ENCODE results near the gene VDAC1. TPM values are rescaled to one million over a fixed set of nuclear protein-coding genes. Genes with fewer than 3 reads are reported as not detected.

Gene VDAC1, protein sequence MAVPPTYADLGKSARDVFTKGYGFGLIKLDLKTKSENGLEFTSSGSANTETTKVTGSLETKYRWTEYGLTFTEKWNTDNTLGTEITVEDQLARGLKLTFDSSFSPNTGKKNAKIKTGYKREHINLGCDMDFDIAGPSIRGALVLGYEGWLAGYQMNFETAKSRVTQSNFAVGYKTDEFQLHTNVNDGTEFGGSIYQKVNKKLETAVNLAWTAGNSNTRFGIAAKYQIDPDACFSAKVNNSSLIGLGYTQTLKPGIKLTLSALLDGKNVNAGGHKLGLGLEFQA
- 100 to 1,000 TPM; 409 to 422 TPM for total RNA-seq
- polyA plus RNA-seq = 92.8 TPM

DNA sequence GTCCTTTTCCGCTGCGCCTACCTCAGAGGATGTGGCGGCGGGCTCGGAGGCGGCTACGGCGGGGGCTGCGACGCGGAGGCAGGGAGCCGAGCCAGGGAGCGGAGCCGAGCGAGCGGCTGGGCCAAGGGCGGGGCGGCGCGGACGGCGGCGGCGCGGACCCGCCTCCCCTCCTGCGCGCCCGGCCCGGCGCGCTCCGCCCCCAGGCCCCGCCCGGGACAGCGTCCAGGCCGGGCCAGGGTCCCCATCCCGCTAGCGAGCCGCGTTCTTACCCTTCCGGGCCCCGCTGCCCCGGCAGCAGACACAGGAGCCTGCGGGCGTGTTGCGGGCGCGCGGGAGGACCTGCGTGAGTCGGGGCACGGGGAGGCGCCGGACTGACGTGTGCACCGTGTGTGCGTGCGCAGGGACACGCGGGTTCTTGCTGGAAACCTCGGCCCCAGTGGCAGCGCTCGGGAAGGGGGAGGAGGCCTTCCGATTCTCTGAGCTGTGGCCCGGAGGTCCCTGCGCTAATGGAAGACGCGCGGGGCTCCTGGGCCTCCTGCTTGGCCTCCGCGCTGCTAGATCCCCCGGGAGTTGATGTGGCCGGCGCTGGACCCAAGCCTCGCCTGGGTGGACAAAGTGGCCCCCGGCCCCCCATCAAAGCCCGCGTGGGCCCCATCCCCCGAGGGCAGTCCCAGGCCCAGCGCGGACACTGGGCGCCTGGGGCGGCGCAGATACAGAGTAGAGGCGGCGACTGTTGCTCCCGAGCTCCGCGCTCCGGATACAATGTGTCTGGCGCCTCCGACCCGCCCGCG is at the start of gene VDAC1:
Gene VDAC1 (minus strand): TSS at position 350 of the 791 bp plus-strand sequence. CDS start 11,963 bp downstream, outside the sequence.
- Histone ChIP-seq H3K4me1 (ENCODE audit: insufficient read depth, low read length) (peaks cover 39% of the 10 kb centered on the region), H3K36me3 (ENCODE audit: insufficient read depth, low read length) (peaks cover 5% of the 10 kb centered on the region), H3K9me3 (ENCODE audit: low read length) (no peaks in the 10 kb centered on the region), H3K27ac (ENCODE audit: low read depth, low read length) (peak within 1 kb of the TSS; percentile 94), H3K4me3 (ENCODE audit: low read length) (peak within 1 kb of the TSS; percentile 66), H3K27me3 (ENCODE audit: insufficient read depth, low read length, poor library complexity, severe bottlenecking) (no peaks in the 10 kb centered on the region)
- H3K9me3 Mint-ChIP-seq = no peaks in the 10 kb centered on the region
- H3K4me1 Mint-ChIP-seq = peaks cover 35 to 51% (median 47%) of the 10 kb centered on the region in 3 donors
- ChIA-PET POLR2A (interaction anchor here (0.7 to 2.8 kb wide), 10 partner anchors 11 to 900 kb away, joined by 3 to 15 read pairs (median 3); partner anchors contain the start of genes CAMLG, PCBD2, PPP2CA and SKP1), CTCF (interaction anchor here (2.0 kb wide), 1 partner anchor 35 kb away, joined by 12 read pairs; no protein-coding TSS in a partner anchor)
- peak; percentile 81 to 93 (median 90) for DNase-seq
- peak within 1 kb of the TSS; percentile 89 to 98 (median 94) for H3K4me3 Mint-ChIP-seq
- peak within 1 kb of the TSS; percentile 94 to 99 (median 98) for H3K27ac Mint-ChIP-seq
- H3K36me3 Mint-ChIP-seq = peaks cover 0 to 16% (median 1%) of the 10 kb centered on the region in 3 donors
- no peaks in the 10 kb centered on the region for H3K27me3 Mint-ChIP-seq

- no peaks in the 10 kb centered on the region for H3K36me3 ChIP-seq (ENCODE audit: insufficient read depth, low read length)
- Mint-ChIP-seq H3K36me3 (no peaks in the 10 kb centered on the region), H3K4me1 (peaks cover 16 to 41% (median 16%) of the 10 kb centered on the region in 3 donors), H3K27me3 (no peaks in the 10 kb centered on the region), H3K4me3 (peak overlapping the region in 4 of 7 donors; percentile 24 to 76 (median 46)), H3K9me3 (no peaks in the 10 kb centered on the region), H3K27ac (peak overlapping the region in 7 of 8 donors; percentile 1 to 87 (median 76))
- H3K4me1 ChIP-seq (ENCODE audit: insufficient read depth, low read length) = peaks cover 42% of the 10 kb centered on the region
- CTCF ChIA-PET = interaction anchor here (0.6 to 6.4 kb wide), 7 partner anchors 10 to 252 kb away, joined by 3 to 36 read pairs (median 4); no protein-coding TSS in a partner anchor
- H3K9me3 ChIP-seq (ENCODE audit: low read length) = no peaks in the 10 kb centered on the region
- H3K4me3 ChIP-seq (ENCODE audit: low read length) = peak overlapping the region; percentile 28
- peak in 1 of 5 donors; percentile 35 for DNase-seq
- no peaks in the 10 kb centered on the region for H3K27me3 ChIP-seq (ENCODE audit: insufficient read depth, low read length, poor library complexity, severe bottlenecking)
- POLR2A ChIA-PET = no interaction called here
- H3K27ac ChIP-seq (ENCODE audit: low read depth, low read length) = no peak overlapping the region
Measured at GRCh38 chr5:134053840-134054338, 49.1 kb upstream of the VDAC1 start.

- H3K4me3 ChIP-seq (ENCODE audit: low read length) = peak overlapping the region; percentile 28
- no peaks in the 10 kb centered on the region for H3K36me3 Mint-ChIP-seq
- H3K27me3 Mint-ChIP-seq = no peaks in the 10 kb centered on the region
- no peaks in the 10 kb centered on the region for H3K36me3 ChIP-seq (ENCODE audit: insufficient read depth, low read length)
- no peak overlapping the region for H3K27ac ChIP-seq (ENCODE audit: low read depth, low read length)
- H3K4me1 Mint-ChIP-seq = peaks cover 16 to 41% (median 16%) of the 10 kb centered on the region in 3 donors
- ChIA-PET CTCF (interaction anchor here (0.6 to 6.4 kb wide), 6 partner anchors 9 to 253 kb away, joined by 3 to 36 read pairs (median 4); no protein-coding TSS in a partner anchor), POLR2A (no interaction called here)
- peak overlapping the region in 4 of 7 donors; percentile 12 to 76 (median 44) for H3K4me3 Mint-ChIP-seq
- no peaks in the 10 kb centered on the region for H3K9me3 Mint-ChIP-seq
- H3K27ac Mint-ChIP-seq = peak overlapping the region in 5 of 8 donors; percentile 63 to 91 (median 81)
- peak in 1 of 5 donors; percentile 21 for DNase-seq
- peaks cover 42% of the 10 kb centered on the region for H3K4me1 ChIP-seq (ENCODE audit: insufficient read depth, low read length)
- H3K27me3 ChIP-seq (ENCODE audit: insufficient read depth, low read length, poor library complexity, severe bottlenecking) = no peaks in the 10 kb centered on the region
- no peaks in the 10 kb centered on the region for H3K9me3 ChIP-seq (ENCODE audit: low read length)
Measured at GRCh38 chr5:134053314-134053839, 48.6 kb upstream of the VDAC1 start.

GRCh38 chr5:134051305-134051704 is 46.5 kb upstream of the VDAC1 start:
- POLR2A ChIA-PET = interaction anchor here (0.7 to 1.0 kb wide), 3 partner anchors 29 to 51 kb away, joined by 3 to 5 read pairs (median 4); no protein-coding TSS in a partner anchor
- no peaks in the 10 kb centered on the region for H3K9me3 ChIP-seq (ENCODE audit: low read length)
- no peaks in the 10 kb centered on the region for H3K27me3 ChIP-seq (ENCODE audit: insufficient read depth, low read length, poor library complexity, severe bottlenecking)
- no peak overlapping the region for H3K4me3 ChIP-seq (ENCODE audit: low read length)
- H3K36me3 ChIP-seq (ENCODE audit: insufficient read depth, low read length) = no peaks in the 10 kb centered on the region
- Mint-ChIP-seq H3K4me1 (peaks cover 16 to 49% (median 16%) of the 10 kb centered on the region in 3 donors), H3K9me3 (no peaks in the 10 kb centered on the region), H3K4me3 (no peak overlapping the region), H3K27me3 (no peaks in the 10 kb centered on the region), H3K36me3 (no peaks in the 10 kb centered on the region), H3K27ac (peak overlapping the region in 1 of 8 donors; percentile 22)
- CTCF ChIA-PET = interaction anchor here (0.8 to 1.6 kb wide), 2 partner anchors 50 to 71 kb away, joined by 3 to 5 read pairs; no protein-coding TSS in a partner anchor
- peaks cover 42% of the 10 kb centered on the region for H3K4me1 ChIP-seq (ENCODE audit: insufficient read depth, low read length)
- DNase-seq = no peak
- H3K27ac ChIP-seq (ENCODE audit: low read depth, low read length) = no peak overlapping the region

DNA sequence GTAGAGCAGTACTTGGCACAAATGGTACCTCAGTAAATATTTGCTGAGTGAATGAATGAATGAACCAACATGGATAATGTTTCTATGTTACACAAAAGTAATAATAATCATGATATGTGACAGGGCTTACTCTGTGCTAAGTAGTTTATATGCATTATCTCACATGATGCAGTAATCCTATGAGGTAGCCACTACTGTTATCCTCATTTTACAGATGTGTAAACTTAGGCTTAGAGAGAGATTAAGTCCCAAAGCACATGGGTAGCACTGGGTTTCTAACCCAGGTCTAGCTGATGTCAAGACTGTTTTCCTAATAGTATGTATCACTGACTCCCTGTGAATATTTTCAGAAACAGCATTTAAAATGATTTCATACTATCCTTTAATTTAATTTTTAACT is 44.1 kb upstream of the VDAC1 start:
- Mint-ChIP-seq H3K36me3 (no peaks in the 10 kb centered on the region), H3K27ac (no peak overlapping the region), H3K9me3 (no peaks in the 10 kb centered on the region), H3K4me1 (peaks cover 9 to 39% (median 15%) of the 10 kb centered on the region in 3 donors), H3K27me3 (no peaks in the 10 kb centered on the region), H3K4me3 (no peak overlapping the region)
- ChIA-PET POLR2A (no interaction called here), CTCF (interaction anchor here (2.1 to 2.7 kb wide), 2 partner anchors 9 to 97 kb away, joined by 5 to 10 read pairs; no protein-coding TSS in a partner anchor)
- peaks cover 31% of the 10 kb centered on the region for H3K4me1 ChIP-seq (ENCODE audit: insufficient read depth, low read length)
- H3K9me3 ChIP-seq (ENCODE audit: low read length) = no peaks in the 10 kb centered on the region
- no peak overlapping the region for H3K27ac ChIP-seq (ENCODE audit: low read depth, low read length)
- H3K27me3 ChIP-seq (ENCODE audit: insufficient read depth, low read length, poor library complexity, severe bottlenecking) = no peaks in the 10 kb centered on the region
- no peaks in the 10 kb centered on the region for H3K36me3 ChIP-seq (ENCODE audit: insufficient read depth, low read length)
- DNase-seq = no peak
- no peak overlapping the region for H3K4me3 ChIP-seq (ENCODE audit: low read length)

DNA sequence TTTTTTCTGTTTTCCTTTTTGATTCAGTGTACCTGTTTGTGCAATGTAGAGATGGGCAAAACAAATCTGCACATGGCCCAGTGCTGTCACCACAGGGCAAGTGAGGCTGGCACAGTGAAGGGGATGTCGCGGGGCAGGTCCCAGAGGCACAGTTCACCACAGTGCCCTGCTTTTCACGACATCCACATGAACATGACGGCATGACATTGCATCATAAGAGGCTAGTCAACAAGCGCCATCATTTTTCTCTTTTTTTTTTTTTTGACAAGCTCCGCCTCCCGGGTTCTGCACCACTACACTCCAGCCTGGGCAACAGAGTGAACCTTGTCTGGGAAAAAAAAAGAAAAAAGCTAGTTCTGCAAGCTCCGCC is 42.9 kb upstream of the VDAC1 start:
- peak overlapping the region in 1 of 8 donors; percentile 70 for H3K27ac Mint-ChIP-seq
- Histone ChIP-seq H3K36me3 (ENCODE audit: insufficient read depth, low read length) (no peaks in the 10 kb centered on the region), H3K4me3 (ENCODE audit: low read length) (no peak overlapping the region), H3K4me1 (ENCODE audit: insufficient read depth, low read length) (peaks cover 19% of the 10 kb centered on the region), H3K27ac (ENCODE audit: low read depth, low read length) (no peak overlapping the region), H3K27me3 (ENCODE audit: insufficient read depth, low read length, poor library complexity, severe bottlenecking) (no peaks in the 10 kb centered on the region), H3K9me3 (ENCODE audit: low read length) (no peaks in the 10 kb centered on the region)
- no peak for DNase-seq
- POLR2A ChIA-PET = interaction anchor here (0.8 kb wide), 1 partner anchor 11 kb away, joined by 6 read pairs; no protein-coding TSS in a partner anchor
- no peak overlapping the region for H3K4me3 Mint-ChIP-seq
- H3K9me3 Mint-ChIP-seq = no peaks in the 10 kb centered on the region
- CTCF ChIA-PET = interaction anchor here (2.7 kb wide), 1 partner anchor 8 kb away, joined by 10 read pairs; no protein-coding TSS in a partner anchor
- peaks cover 4 to 37% (median 10%) of the 10 kb centered on the region in 3 donors for H3K4me1 Mint-ChIP-seq
- H3K27me3 Mint-ChIP-seq = no peaks in the 10 kb centered on the region
- no peaks in the 10 kb centered on the region for H3K36me3 Mint-ChIP-seq

- Histone ChIP-seq H3K4me1 (ENCODE audit: insufficient read depth, low read length) (peaks cover 19% of the 10 kb centered on the region), H3K36me3 (ENCODE audit: insufficient read depth, low read length) (no peaks in the 10 kb centered on the region), H3K27me3 (ENCODE audit: insufficient read depth, low read length, poor library complexity, severe bottlenecking) (no peaks in the 10 kb centered on the region), H3K27ac (ENCODE audit: low read depth, low read length) (no peak overlapping the region), H3K4me3 (ENCODE audit: low read length) (no peak overlapping the region), H3K9me3 (ENCODE audit: low read length) (no peaks in the 10 kb centered on the region)
- H3K36me3 Mint-ChIP-seq = no peaks in the 10 kb centered on the region
- no peaks in the 10 kb centered on the region for H3K27me3 Mint-ChIP-seq
- CTCF ChIA-PET = interaction anchor here (2.7 to 10.3 kb wide), 2 partner anchors 7 to 97 kb away, joined by 10 to 429 read pairs; no protein-coding TSS in a partner anchor
- DNase-seq = no peak
- peaks cover 7 to 38% (median 14%) of the 10 kb centered on the region in 3 donors for H3K4me1 Mint-ChIP-seq
- POLR2A ChIA-PET = interaction anchor here (0.8 kb wide), 1 partner anchor 11 kb away, joined by 6 read pairs; no protein-coding TSS in a partner anchor
- H3K9me3 Mint-ChIP-seq = no peaks in the 10 kb centered on the region
- peak overlapping the region in 2 of 8 donors; percentile 48 to 68 for H3K27ac Mint-ChIP-seq
- H3K4me3 Mint-ChIP-seq = no peak overlapping the region
Measured at GRCh38 chr5:134046801-134047686, 42.3 kb upstream of the VDAC1 start.
